GM12874 (cell line): ENCODE measurements around the gene CDK6.

Experiments
- TF ChIP-seq, protein P1 (sequence below): IDR thresholded peaks from 2 replicates; pipeline ENCODE4 v1.5.1; 2011; ENCODE audit warnings: low read depth, mild to moderate bottlenecking, control low read depth, low read length, moderate library complexity; ENCODE audit not compliant: insufficient read depth

The CDK6 gene

DNA sequence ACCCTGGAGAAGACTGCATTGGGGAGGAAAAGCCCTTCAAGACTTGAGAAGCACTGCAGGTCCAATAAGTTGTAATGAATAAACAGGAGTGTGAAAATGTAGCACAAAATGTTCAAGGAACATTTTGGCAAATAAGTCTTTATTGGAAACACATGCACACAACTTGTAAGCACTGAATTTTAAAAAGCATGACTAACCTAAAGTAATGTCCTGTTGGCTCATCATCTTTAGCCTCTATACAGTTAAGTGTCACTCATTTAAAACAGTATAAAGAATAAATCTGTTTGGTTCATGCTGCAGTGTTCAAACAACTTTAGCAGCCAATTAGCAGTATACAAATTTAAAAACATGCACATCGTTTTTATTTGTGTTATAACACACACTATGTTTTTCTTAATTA, 108.6 kb downstream of the CDK6 start:
- TF ChIP-seq, protein P1, sequence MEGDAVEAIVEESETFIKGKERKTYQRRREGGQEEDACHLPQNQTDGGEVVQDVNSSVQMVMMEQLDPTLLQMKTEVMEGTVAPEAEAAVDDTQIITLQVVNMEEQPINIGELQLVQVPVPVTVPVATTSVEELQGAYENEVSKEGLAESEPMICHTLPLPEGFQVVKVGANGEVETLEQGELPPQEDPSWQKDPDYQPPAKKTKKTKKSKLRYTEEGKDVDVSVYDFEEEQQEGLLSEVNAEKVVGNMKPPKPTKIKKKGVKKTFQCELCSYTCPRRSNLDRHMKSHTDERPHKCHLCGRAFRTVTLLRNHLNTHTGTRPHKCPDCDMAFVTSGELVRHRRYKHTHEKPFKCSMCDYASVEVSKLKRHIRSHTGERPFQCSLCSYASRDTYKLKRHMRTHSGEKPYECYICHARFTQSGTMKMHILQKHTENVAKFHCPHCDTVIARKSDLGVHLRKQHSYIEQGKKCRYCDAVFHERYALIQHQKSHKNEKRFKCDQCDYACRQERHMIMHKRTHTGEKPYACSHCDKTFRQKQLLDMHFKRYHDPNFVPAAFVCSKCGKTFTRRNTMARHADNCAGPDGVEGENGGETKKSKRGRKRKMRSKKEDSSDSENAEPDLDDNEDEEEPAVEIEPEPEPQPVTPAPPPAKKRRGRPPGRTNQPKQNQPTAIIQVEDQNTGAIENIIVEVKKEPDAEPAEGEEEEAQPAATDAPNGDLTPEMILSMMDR = no peak

DNA sequence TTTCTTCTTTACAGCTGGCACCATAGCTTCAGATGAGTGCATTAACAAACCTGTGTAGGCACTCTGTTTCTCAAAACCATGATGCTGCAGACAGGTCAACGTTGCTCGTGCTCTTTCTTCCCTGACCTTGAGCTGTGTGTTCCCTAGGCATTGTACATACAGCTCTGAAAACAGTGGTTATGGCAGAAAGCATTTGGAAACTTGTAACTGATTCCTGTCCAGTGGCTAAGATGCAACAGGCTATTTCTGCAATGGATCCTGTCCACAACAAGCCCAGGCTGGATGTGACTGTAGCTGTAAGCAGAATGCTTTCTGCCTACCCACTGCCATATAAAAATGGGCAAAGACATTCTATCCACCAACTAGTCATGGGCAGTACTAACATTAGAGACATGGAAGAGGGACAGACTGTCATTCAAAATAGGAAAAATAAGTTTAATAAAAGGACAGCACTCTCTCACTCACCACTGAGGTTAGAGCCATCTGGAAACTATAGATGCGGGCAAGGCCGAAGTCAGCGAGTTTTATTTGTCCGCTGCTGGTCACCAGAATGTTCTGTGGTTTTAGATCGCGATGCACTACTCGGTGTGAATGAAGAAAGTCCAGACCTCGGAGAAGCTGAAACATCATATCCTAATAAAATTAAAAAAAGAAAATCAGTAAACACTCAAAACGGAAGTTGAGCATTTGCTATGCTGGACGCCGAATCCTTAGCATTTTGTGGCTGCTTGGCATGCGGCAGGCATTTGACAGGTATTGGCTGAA, 111.0 kb downstream of the CDK6 start:
- TF ChIP-seq, protein P1 = no peak

DNA sequence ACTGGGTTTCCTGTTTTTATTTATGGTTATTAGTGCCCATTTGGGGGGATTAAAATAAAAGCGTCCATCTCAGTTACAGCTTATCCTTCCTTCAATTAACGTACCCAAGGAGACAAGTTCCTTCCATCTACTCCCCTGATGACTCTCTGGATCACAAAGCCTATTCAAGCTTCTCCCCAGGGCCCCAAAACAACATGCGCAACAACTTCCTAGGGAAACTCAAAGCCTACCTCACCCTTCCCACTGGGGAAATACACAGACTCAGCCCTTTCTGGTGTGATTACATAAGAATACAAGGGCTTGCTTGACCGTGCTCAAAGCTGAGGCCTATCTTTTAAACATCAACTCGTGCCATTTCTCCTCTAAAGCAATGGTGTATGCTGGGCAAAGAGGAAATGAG, 112.4 kb downstream of the CDK6 start:
- TF ChIP-seq, protein P1 = no peak

DNA sequence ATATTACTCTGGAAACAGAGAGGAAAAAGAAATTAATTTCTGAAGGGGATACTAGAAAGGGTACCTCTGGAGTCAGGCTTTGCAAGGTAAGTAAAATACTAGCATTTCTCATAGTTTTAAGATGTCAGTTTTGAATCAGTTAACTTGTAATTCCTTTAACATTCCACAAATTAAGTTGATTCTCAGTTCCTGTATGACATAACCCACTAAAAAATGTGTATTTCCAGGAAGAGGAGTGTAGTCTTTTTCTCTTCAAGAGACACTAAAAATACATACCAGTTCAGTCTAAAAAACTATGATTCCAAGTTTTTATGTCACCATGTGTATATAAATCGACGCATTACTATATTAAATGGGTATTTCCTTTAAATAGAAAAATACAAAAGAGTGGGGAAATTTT, 113.2 kb downstream of the CDK6 start:
- TF ChIP-seq, protein P1 = no peak

DNA sequence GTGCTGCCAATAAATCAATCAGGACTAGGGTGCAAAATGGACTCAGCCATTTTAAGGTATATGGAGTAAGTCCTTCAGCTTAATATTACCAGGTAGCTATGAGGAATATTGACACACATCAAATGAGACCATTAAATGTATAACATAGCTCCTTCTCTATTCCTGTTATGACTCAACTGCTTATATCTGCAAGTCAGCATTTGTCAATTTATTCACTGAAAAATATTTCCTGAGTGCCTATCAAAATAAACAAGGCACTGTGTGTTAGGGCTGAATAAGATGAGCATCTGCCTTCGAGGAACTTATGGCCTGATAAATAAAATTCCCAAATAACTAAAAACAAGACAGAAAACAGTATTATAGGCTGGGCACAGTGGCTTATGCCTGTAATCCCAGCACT, 113.8 kb downstream of the CDK6 start:
- TF ChIP-seq, protein P1 = no peak

DNA sequence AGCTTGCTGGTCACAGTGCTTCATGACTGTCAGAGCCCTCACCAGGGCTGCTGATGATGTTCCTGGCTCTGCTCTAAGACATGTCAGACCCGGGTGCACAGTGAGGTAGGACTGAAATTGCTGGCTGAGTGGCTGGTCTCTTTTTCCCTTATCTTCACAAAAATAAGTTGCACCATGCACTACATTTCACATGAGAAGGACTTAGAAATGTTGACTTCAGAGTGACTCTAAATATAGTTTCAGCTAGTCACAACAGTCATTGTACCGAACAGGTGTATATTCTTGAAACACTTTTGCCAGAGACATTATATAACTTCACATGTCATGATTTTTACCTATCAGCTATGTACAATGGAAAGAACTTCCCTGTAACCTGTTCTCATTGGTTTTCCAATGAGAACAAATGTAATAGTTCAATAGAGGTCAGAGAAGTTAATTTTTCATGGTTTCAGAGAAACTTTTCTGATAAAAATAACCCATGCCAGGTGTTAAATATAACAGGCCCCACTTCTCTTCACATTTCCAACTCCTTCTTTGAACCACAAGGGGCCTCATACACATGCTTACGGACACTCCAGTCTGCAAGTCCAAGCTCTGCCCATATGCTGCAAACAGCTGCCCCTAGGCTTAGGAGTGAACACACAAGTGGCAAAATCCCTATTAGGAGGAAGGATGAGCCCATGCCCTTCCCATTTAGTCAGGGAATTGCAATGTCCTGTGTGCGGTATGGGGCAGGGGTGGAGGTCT, 115.6 kb downstream of the CDK6 start:
- TF ChIP-seq, protein P1 = peak; percentile 25; the same call in 1 of the 2 replicates

DNA sequence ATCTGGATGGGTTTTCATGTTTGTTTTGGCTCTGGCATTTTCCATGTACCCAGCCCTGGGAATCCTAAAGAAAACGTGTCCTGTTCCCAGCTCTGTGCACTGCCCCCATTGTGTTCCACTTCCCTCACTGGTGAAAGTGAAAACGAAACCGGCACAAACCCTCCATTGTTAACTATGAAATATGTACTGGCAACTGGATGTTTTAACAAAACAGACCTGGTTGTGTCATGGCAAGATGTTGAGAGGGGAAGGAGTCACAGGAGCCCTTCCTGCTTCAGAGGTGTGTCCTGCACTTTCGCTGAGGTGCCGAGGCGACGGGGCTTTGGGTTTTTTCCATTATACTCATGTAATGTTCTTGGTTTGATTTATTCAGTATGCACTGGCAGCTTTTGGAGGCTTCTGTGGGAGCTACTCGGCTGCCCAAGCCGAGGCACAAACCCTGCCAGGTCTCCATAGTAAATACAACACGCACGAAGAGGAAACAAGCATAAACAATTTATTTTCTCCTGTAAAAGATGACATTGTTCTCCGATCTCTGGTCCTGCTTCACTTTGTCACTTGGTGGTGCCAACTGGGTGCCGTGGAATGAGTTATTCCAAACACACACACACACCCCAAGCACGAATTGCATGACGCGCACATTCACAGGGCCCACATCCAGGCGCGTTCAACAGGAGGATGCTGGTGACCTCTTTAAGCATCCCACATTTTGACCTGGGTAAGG, 118.2 kb downstream of the CDK6 start:
- TF ChIP-seq, protein P1 = no peak
